Thyroid gland (tissue), 4 donors: ENCODE measurements around the gene UST. TPM values are rescaled to one million over a fixed set of nuclear protein-coding genes. Genes with fewer than 3 reads are reported as not detected.

Source experiments
- DNase-seq, 2 donors: peaks; one replicate each; pipeline ENCODE4 v3.0.0-alpha.2; 2019
- H3K27ac ChIP-seq, 3 donors: fragments of 200-600 bp; sonication (generic); 1 replicate in 2 of 3; 2 replicates in 1 of 3; pipeline ENCODE4 v1.5.1; 2016 to 2019; ENCODE audit warnings: mild to moderate bottlenecking in 1 of 3, moderate library complexity in 1 of 3
- H3K27me3 ChIP-seq: fragments of 200-600 bp; sonication (generic); one replicate; pipeline ENCODE4 v1.5.1; 2019
- H3K36me3 ChIP-seq, 2 donors: fragments of 200-600 bp; sonication (generic); one replicate each; pipeline ENCODE4 v1.5.1; 2016 to 2019
- H3K4me1 ChIP-seq, 2 donors: fragments of 200-600 bp; sonication (generic); one replicate each; pipeline ENCODE4 v1.5.1; 2017 to 2019
- H3K4me3 ChIP-seq, 3 donors: fragments of 200-600 bp; sonication (generic); replicated peaks in 1 of 3; 1 replicate in 2 of 3; 2 replicates in 1 of 3; pipeline ENCODE4 v1.5.1; 2016; ENCODE audit warnings: mild to moderate bottlenecking in 1 of 3
- H3K9me3 ChIP-seq: fragments of 200-600 bp; sonication (generic); one replicate; pipeline ENCODE4 v1.5.1; 2017
- CTCF ChIP-seq, 6 experiments: fragments of 200-600 bp in 3 of 6; fragments of 450-650 bp in 3 of 6; sonication (generic) in 3 of 6; IDR thresholded peaks; one replicate each; pipeline ENCODE4 v1.5.1; 2016 to 2019; ENCODE audit warnings: antibody characterized with exemption in 6 of 6, mild to moderate bottlenecking in 2 of 6, inconsistent platforms in 1 of 6, moderate library complexity in 1 of 6
- POLR2A ChIP-seq, 2 donors: fragments of 450-650 bp; IDR thresholded peaks; one replicate each; pipeline ENCODE4 v1.6.1; 2017; ENCODE audit warnings: antibody characterized with exemption in 2 of 2, mild to moderate bottlenecking in 2 of 2, moderate library complexity in 1 of 2
- WGBS, 2 donors: methylation state at CpG; one replicate each; pipeline ENCODE4 v1.1.5; 2017; 5-methylcytosine and 5-hydroxymethylcytosine counted together
- intact Hi-C: fragments of 100-400 bp; cut with DNase I; formaldehyde crosslinking; loops from one replicate; pipeline ENCODE4 v1.15.1; 2023
- total RNA-seq, 4 donors: library from RNA; depleted of rRNA; stranded (reverse); fragments of >200 nt; gene quantifications; one replicate each; pipeline ENCODE4 v1.2.3, GENCODE V29; 2016

Gene UST
- total RNA-seq, 4 donors from 2014 or later = 73.4 to 91.2 (median 81.4) TPM

DNA sequence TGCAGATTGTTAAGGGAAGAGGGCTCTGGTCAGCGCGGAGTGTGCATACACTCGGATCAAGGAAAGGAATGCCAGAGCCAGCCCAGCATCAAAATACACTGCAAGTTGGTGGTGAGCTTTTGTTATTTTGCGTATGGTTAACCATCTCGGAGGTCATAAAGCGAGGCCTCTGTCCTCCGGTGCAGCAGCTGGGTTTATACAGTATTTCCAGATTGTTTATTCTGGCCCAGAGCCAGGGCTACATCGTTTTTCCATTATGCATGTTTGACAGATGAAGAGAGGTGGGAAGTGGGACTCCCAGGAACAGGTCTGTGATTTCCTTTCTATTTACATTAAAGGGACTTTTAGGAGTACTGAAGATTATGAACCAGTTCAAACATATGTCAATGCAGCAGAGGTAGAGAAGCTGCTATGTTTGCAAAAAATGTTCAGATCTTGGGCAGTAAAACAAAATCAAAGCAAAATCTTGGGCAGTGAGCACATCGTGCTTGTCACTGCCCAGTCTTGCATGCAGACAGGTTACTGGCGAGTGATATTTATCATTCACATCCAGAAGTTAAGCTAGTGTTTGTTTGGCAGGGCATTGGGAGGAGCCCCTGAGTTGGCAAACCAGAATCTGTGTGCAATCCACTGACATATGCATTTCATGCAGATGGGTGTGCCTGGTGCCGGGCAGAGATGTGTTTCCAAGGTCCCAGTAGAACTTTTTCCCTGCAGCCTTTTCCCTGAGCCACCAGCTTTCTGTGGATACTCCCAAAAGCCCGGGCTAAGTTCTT is 314.3 kb downstream of the UST start:
- no peaks in the 10 kb centered on the region for H3K9me3 ChIP-seq
- DNase-seq = no peak
- H3K4me3 ChIP-seq = no peak overlapping the region
- H3K27ac ChIP-seq = peak overlapping the region in 2 of 3 donors; percentile 12 to 53
- WGBS, 2 donors = 47 to 51% methylated on average over 12 of the region's 12 CpGs
- no peaks in the 10 kb centered on the region for H3K36me3 ChIP-seq
- no peak for TF ChIP-seq POLR2A (IDR thresholded peaks at IDR 0.05)
- TF ChIP-seq CTCF (IDR thresholded peaks at IDR 0.05) = no peak
- intact Hi-C loops = no loop called here
- no peaks in the 10 kb centered on the region for H3K27me3 ChIP-seq
- peaks cover 47 to 55% of the 10 kb centered on the region in 2 donors for H3K4me1 ChIP-seq

DNA sequence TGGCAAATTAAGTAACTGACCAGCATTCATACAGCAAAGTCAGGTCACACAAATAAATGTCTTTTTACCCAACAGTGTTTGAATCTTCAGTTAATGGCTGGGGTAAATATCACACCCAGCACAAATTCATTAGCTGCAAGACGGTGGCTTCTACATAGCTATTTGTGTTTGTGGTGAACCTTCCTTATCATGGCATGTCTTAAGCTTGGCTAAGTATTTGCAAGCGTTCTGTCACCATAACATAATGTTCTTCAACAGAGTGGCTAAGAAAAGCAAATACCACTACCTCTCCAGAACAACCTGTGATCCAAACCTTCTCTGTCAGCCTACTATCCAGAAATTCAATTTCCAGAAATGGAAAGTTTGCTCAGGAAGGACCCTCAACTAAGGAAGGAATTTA is 315.1 kb downstream of the UST start:
- 85 to 93% methylated on average over 2 of the region's 2 CpGs for WGBS, 2 donors
- no peak for DNase-seq
- peak overlapping the region in 1 of 3 donors; percentile 53 for H3K27ac ChIP-seq
- H3K9me3 ChIP-seq = no peaks in the 10 kb centered on the region
- no peaks in the 10 kb centered on the region for H3K27me3 ChIP-seq
- TF ChIP-seq POLR2A (IDR thresholded peaks at IDR 0.05) (no peak), CTCF (IDR thresholded peaks at IDR 0.05) (no peak)
- no peaks in the 10 kb centered on the region for H3K36me3 ChIP-seq
- H3K4me3 ChIP-seq = no peak overlapping the region
- intact Hi-C loops = no loop called here
- peaks cover 41 to 47% of the 10 kb centered on the region in 2 donors for H3K4me1 ChIP-seq

DNA sequence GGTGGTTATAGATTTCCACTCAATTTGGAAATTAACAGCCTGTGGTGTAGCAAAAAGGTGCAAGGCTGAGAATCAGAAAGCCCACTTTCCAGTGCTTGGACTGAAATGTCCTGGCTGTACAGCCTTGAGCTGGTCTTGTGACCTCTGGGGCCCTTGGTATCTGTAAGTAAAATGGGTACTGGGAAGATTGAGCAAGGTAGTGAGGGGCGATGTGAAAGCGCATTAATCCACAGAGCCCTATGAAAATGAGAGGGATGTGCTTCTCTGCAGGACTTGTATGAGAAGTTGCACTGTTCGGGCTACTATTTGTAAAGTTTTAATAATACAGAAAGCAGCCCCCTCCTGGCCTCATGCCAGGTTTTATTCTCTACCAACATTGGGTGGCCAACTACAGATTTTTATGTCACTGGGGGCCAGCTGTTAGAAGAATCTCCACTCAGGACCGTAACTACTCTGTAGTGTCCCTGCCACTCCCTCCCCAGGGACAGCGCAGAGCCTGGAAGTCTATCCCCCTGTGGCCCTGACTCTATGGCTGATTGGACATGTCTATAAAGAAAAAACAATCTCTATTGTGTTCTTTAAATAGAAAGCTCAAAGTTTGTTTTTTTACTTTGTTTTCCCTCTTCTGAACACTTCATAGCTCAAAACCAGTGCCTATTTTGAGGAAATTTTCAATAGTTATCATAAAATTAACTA is 316.0 kb downstream of the UST start:
- H3K9me3 ChIP-seq = no peaks in the 10 kb centered on the region
- peak overlapping the region in 1 of 3 donors; percentile 53 for H3K27ac ChIP-seq
- H3K4me3 ChIP-seq = no peak overlapping the region
- intact Hi-C loops = no loop called here
- TF ChIP-seq CTCF (IDR thresholded peaks at IDR 0.05) (no peak), POLR2A (IDR thresholded peaks at IDR 0.05) (no peak)
- DNase-seq = no peak
- WGBS, 2 donors = 81 to 86% methylated on average over 5 of the region's 5 CpGs
- no peaks in the 10 kb centered on the region for H3K36me3 ChIP-seq
- H3K27me3 ChIP-seq = no peaks in the 10 kb centered on the region
- H3K4me1 ChIP-seq = peaks cover 41 to 45% of the 10 kb centered on the region in 2 donors

- no peaks in the 10 kb centered on the region for H3K36me3 ChIP-seq
- no peak for TF ChIP-seq POLR2A (IDR thresholded peaks at IDR 0.05)
- no peak for TF ChIP-seq CTCF (IDR thresholded peaks at IDR 0.05)
- H3K4me3 ChIP-seq = no peak overlapping the region
- no peaks in the 10 kb centered on the region for H3K27me3 ChIP-seq
- peaks cover 41 to 45% of the 10 kb centered on the region in 2 donors for H3K4me1 ChIP-seq
- intact Hi-C loops = no loop called here
- peak overlapping the region in 1 of 3 donors; percentile 53 for H3K27ac ChIP-seq
- H3K9me3 ChIP-seq = no peaks in the 10 kb centered on the region
- no peak for DNase-seq
- 91 to 95% methylated on average over 3 of the region's 3 CpGs for WGBS, 2 donors
Observed at GRCh38 chr6:149063468-149063867, 316.6 kb downstream of the UST start.
